CD1c-positive myeloid dendritic cell (primary cell): Measurements from ENCODE around the gene PPIF.
"Not testable (repeated sequence)": the region's sequence is repeated elsewhere in the genome, so short reads cannot be mapped to it uniquely, and the experiment has no call there.

ENCODE experiments used
- DNase-seq: peaks from one replicate; pipeline ENCODE4 v3.0.0-alpha.2; 2016; ENCODE audit errors: extremely low spot score

PPIF gene

GRCh38 chr10:79331709-79332108 lies 15.6 kb upstream of the PPIF start:
- peak; percentile 96 for DNase-seq

DNA sequence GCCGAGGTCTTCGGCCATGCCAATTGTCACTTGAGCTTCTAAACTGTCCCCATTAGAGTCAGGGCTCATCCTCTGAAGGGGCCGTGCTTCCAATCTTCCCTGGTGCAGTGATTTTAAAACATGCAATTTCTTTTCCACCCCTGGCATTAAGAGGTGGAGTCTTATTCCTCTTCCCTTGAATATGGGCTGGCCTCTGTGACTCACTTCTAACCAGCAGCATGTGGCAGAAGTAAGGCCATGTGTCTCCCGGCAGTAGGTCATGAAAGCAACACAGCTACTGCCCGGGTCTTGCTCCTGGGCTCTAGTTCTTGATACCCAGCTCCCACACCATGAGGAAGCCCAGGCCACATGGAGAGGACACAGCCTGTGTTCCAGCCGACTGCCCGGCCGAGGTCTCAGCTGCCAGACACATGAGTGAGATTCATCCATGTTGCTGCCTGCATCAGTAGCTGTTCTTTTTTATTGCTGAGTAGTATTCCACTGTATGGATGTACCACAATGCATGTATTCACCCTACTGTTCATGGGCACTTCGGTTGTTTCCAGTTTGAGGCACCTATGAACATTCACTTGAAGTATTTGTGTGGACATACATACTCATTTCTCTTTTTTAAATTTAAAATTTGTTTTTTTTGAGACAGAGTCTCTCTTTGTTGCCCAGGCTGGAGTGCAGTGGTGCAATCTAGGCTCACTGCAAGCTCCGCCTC lies 14.5 kb upstream of the PPIF start:
- DNase-seq = not testable (repeated sequence)

GRCh38 chr10:79333513-79333912 lies 13.8 kb upstream of the PPIF start:
- DNase-seq = no peak

DNA sequence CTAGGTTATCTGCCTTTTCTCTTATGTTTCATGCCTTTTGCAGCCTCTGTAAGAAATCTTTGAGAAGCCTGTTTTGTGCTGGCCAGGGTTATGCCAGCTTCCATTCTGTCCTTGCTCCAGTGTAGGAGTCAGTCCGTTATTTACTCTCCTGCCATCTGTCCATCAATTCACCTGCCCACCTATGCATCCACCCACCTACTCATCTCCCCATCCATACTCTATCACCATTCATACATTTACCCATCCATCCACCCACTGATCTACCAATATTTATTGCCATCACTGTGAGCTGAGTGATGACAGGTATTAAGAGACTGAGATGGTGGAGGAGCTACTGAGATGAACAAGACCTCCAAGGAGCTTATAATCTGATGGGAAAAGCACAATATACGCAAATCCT lies 12.7 kb upstream of the PPIF start:
- no peak for DNase-seq

- DNase-seq = no peak
Measured at GRCh38 chr10:79335094-79335469, 12.2 kb upstream of the PPIF start.

- no peak for DNase-seq
Measured at GRCh38 chr10:79335470-79336235, 11.6 kb upstream of the PPIF start.

GRCh38 chr10:79336276-79336675 lies 11.0 kb upstream of the PPIF start:
- DNase-seq = no peak

- DNase-seq = no peak
Measured at GRCh38 chr10:79336739-79337138, 10.5 kb upstream of the PPIF start.

- DNase-seq = not testable (repeated sequence)
Measured at GRCh38 chr10:79337783-79338469, 9.3 kb upstream of the PPIF start.

GRCh38 chr10:79339266-79339665 lies 8.0 kb upstream of the PPIF start:
- DNase-seq = no peak

DNA sequence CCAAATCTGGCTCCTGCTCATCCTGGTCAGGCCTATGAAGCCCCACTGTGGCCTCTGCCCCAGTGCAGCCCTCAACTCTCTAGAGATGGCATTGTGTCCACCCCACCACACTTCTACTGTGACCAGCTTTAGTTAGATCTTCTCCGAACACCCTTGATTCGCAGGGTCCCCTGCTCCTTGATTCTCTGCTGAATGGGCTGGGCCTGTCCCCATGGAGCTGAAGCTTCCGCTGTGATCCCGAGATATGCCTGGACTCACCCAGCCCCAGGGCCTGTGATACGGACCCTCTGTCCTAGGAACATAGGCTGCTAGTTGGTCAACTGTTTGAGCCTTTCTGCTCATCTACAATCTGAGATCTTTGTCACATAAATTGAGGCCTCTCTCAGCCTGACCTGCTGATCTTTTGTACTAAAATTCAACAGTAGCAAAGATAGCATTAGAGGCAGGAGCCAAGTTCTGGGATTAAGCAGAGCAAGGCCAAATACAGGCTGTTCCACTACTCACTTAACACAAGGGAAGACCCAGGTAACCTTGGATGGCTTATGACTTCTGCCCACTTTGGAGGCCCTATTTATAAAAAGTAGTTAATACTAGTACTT lies 6.5 kb upstream of the PPIF start:
- DNase-seq = no peak

DNA sequence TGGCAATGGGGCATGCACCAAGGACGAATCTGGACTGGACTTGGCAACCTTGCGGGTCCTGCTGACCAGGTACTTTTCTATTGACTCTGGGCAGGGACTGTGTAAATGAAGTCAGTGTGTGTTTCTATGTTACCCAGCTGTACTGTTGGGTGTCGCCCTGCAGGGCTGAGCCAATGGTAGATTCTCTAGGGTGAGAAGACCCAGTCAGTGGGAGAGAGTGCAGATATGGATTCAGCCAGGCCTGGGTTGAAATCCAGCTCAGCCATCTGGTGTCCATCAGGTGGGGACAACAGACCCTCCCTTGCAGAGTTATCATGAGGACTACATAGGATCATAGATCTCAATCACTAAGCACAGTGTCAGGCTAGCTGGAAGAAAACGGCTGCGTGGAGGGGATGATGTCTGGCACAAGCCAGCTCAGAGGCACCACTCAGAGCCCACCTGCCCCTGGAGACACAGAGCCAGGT lies 4.9 kb upstream of the PPIF start:
- DNase-seq = no peak

- no peak for DNase-seq
Measured at GRCh38 chr10:79342811-79343561, 4.3 kb upstream of the PPIF start.

- peak; percentile 56 for DNase-seq
Measured at GRCh38 chr10:79344502-79345195, 2.6 kb upstream of the PPIF start.

- DNase-seq = no peak
Measured at GRCh38 chr10:79345241-79346011, 1.8 kb upstream of the PPIF start.

DNA sequence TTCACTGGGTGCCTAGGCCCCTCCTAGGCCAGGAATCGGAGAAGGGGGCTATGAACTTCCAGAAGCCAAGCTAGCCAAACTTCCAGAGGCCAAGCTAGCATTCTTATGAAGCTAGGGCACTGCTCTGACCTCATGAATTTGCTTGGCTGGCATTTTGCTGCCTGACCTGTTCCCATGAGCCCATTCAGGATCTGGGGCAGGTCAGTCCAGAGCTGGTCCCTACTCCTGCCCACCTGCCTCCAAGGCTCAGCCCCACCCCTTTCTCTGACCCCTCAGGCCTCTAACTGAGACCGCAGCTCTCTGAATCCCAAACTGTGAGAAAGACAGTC lies 1.3 kb upstream of the PPIF start:
- no peak for DNase-seq

DNA sequence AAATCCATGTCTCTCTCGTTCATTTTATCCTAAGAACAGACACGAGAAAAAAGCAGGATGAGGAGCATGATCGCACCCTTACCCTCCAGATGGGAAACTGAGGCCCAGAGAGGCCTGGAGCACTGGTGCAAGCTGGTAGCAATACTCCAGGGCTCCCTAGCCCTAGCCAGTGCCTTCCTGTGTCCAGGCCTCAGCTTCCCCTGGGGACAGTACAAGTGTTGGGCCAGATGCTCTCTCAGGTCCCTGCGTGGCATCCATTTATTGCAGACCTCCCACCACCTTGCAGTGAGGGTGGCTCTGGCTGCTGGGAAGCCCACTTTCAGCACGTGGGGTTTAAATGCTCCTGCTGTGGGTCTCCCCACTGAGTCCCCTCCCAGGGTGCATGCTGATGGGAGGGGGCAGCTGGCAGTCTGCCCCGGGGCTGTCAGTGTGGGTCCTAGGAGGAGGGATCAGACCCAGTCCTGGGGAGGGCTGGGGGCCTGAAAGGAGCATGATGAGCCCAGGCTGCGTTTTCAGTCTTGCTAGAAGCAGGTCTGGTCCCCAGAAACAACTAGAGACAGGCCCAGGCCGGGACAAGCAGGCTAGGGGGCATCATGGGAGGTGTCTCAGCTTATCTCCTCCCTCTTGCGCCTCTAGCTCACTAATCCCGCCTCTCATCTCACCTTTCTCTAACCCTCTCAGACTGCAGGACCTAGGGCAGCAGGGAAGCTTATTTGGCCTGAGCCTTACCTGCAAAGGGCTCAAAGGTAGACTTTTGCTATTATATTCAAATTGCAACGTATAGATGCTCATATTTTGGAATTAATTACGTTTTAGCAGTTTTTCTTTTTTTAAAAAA lies 662 bp upstream of the PPIF start:
- no peak for DNase-seq

GRCh38 chr10:79347894-79348639 lies 798 bp downstream of the PPIF start:
- peak; percentile 85 for DNase-seq

DNA sequence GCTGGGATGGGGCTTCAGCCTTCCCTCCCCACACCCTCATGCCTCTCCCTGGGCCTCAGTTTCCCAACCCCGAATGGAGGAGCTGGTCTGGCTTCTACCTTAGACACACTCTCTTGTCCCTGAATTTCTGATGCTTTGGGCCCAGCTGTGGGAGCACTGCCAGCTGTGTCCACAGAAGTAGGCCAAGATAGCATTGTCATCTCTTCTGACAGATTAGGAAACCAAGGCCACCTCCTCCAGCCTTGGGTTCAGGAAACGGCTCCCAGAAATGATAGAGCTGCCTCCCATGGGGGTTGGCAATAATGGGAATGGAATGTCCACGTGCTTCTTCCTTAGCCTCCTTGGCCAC lies 1.3 kb downstream of the PPIF start:
- DNase-seq = no peak
